Lower lobe of right lung (tissue), 2 donors: Measurements from ENCODE around the gene TPP1. TPM values are rescaled to one million over a fixed set of nuclear protein-coding genes. Genes with fewer than 3 reads are reported as not detected.

Experiments
- ATAC-seq, 2 donors: fragments of 200-7000 bp; cut with Tn5 transposase; one replicate each; pipeline ENCODE4 v1.9.1; 2020 to 2022; ENCODE audit warnings: mild to moderate bottlenecking in 2 of 2, moderate library complexity in 2 of 2
- DNase-seq: peaks from one replicate; pipeline ENCODE4 v3.0.0-alpha.2; 2020
- H3K27ac ChIP-seq: fragments of 200-600 bp; one replicate; pipeline ENCODE4 v1.8.0; 2022
- H3K27me3 ChIP-seq: fragments of 200-600 bp; one replicate; pipeline ENCODE4 v1.8.0; 2022; ENCODE audit warnings: low read depth
- H3K36me3 ChIP-seq: fragments of 200-600 bp; one replicate; pipeline ENCODE4 v1.8.0; 2022; ENCODE audit warnings: mild to moderate bottlenecking
- H3K4me1 ChIP-seq: fragments of 200-600 bp; one replicate; pipeline ENCODE4 v1.8.0; 2022
- H3K4me3 ChIP-seq: fragments of 200-600 bp; one replicate; pipeline ENCODE4 v1.8.0; 2022; ENCODE audit warnings: mild to moderate bottlenecking
- H3K9me3 ChIP-seq: fragments of 200-600 bp; one replicate; pipeline ENCODE4 v1.8.0; 2022
- intact Hi-C: fragments of 100-400 bp; cut with DNase I; formaldehyde crosslinking; loops from one replicate; pipeline ENCODE4 v1.11.0; 2022
- total RNA-seq: library from RNA; stranded (reverse); fragmentation: NEBNext Ultra II Directional; extraction: Animal tissue kit (Norgen Biotek cat#: 25700); gene quantifications from one replicate; pipeline ENCODE4 v1.2.1, GENCODE V29; 2021
- TF ChIP-seq, protein P1 (sequence below): fragments of 200-600 bp; IDR thresholded peaks from one replicate; pipeline ENCODE4 v1.8.0; 2022; ENCODE audit warnings: antibody characterized with exemption, mild to moderate bottlenecking
- donor health status: DM: no; HTN: yes; CAD: no; lungs with severe emphysema.

Gene TPP1
- total RNA-seq, 1 donor from 2014 or later, result 231 TPM

DNA sequence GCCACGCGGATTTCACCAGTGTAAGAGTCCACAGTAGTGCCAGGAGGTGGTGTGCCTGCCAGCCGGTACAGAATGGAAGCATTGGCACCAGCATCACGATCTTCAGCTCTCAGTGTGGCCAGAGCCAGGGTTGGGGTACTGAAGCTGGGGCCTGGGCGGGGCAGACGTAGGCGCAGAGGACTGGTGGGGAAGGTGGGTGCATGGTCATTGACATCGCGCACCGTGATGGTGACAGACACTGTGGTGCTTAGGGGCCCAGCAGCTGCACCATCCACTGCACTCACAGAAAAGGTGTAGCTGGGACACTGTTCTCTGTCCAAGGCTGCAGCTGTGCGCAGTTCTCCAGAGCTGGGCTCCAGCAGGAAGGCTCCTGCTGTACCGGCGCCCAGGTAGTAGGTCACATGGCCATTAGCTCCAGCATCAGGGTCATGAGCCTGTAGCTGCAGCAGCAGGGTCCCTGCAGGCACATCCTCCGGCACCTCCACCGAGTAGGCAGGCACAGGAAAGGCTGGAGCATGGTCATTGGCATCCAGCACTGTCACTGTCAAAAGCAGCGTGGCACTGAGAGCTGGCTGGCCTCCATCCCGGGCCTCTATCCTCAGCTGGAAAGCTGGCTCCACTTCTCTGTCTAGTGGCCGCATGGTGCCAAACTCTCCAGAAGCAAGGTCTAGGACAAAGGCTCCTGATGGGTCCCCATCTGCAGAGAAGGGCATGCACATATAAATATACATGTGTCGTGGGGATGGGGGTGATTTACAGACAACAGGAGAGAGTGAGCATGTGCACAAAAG lies 7.9 kb upstream of the TPP1 start:
- no peaks in the 10 kb centered on the region for H3K9me3 ChIP-seq
- ATAC-seq (no peak), DNase-seq (no peak)
- H3K27me3 ChIP-seq, result no peaks in the 10 kb centered on the region
- no peak overlapping the region for H3K27ac ChIP-seq
- H3K4me1 ChIP-seq, result no peaks in the 10 kb centered on the region
- TF ChIP-seq, protein P1, sequence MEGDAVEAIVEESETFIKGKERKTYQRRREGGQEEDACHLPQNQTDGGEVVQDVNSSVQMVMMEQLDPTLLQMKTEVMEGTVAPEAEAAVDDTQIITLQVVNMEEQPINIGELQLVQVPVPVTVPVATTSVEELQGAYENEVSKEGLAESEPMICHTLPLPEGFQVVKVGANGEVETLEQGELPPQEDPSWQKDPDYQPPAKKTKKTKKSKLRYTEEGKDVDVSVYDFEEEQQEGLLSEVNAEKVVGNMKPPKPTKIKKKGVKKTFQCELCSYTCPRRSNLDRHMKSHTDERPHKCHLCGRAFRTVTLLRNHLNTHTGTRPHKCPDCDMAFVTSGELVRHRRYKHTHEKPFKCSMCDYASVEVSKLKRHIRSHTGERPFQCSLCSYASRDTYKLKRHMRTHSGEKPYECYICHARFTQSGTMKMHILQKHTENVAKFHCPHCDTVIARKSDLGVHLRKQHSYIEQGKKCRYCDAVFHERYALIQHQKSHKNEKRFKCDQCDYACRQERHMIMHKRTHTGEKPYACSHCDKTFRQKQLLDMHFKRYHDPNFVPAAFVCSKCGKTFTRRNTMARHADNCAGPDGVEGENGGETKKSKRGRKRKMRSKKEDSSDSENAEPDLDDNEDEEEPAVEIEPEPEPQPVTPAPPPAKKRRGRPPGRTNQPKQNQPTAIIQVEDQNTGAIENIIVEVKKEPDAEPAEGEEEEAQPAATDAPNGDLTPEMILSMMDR, result no peak
- peaks cover 66% of the 10 kb centered on the region for H3K36me3 ChIP-seq
- intact Hi-C loops, result no loop called here
- no peak overlapping the region for H3K4me3 ChIP-seq

DNA sequence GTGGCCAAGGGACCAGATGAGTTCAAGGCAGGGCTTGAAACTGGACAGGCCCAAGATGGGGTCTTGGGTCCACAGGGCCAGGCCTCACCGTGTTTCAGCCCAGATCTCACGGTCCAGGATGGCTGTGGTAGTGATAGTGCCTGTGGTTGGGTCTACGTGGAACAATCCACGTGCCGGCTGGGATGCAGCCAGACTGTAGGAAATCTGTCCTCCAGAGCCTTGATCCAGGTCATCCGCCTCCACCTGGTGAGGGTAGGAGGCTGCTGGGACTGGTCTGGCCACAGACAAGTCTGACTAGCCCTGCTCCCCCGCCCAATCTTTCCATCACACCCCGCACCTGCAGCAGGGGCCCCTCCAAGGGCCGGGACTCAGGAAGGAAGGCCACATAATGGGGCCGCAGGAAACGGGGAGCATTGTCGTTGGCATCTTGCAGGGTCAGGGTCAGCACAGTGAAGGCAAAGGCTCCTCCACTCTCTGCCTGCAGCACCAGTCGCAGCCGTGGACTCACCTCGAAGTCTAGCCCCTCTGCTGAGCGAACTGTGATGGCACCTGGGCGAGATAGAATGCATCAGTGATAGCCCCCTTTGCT lies 6.7 kb upstream of the TPP1 start:
- TF ChIP-seq, protein P1, result no peak
- no peak for DNase-seq
- H3K36me3 ChIP-seq, result peaks cover 54% of the 10 kb centered on the region
- intact Hi-C loops, result no loop called here
- no peak for ATAC-seq
- no peaks in the 10 kb centered on the region for H3K9me3 ChIP-seq
- H3K4me1 ChIP-seq, result no peaks in the 10 kb centered on the region
- no peak overlapping the region for H3K27ac ChIP-seq
- H3K4me3 ChIP-seq, result no peak overlapping the region
- no peaks in the 10 kb centered on the region for H3K27me3 ChIP-seq

DNA sequence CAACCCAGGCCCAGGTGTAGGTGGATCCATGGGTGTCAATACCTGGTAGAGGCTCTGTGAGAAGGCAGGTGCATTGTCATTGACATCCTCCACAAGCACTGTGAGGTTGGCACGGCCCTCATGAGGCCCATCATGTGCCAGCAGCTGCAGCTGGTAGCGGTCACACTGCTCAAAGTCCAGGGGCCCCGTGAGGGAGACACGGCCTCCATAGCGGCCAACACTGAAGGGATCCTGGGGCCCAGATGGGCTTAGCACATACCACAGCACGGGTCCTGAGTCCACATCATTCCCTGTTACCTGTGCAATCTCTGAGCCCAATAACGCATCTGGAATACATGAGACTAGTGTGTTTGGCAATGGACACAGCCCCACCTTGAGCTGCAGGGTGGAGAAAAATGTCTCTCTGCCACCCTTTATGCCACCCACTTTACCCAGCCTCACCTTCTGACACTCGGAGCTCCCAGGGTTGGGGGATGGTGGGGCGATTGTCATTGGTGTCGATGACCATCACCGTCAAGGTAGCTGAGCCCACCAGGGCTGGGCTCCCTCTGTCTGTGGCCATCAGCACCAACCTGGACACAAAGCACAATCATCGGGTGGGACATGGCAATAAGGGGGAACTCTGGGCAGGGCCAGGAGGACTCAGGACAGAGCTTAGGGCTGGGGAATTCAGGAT lies 6.1 kb upstream of the TPP1 start:
- Histone ChIP-seq H3K4me1 (no peaks in the 10 kb centered on the region), H3K4me3 (no peak overlapping the region), H3K27ac (no peak overlapping the region), H3K27me3 (no peaks in the 10 kb centered on the region), H3K36me3 (peaks cover 48% of the 10 kb centered on the region), H3K9me3 (no peaks in the 10 kb centered on the region)
- TF ChIP-seq, protein P1, result no peak
- intact Hi-C loops, result no loop called here
- ATAC-seq, result no peak
- DNase-seq, result no peak

DNA sequence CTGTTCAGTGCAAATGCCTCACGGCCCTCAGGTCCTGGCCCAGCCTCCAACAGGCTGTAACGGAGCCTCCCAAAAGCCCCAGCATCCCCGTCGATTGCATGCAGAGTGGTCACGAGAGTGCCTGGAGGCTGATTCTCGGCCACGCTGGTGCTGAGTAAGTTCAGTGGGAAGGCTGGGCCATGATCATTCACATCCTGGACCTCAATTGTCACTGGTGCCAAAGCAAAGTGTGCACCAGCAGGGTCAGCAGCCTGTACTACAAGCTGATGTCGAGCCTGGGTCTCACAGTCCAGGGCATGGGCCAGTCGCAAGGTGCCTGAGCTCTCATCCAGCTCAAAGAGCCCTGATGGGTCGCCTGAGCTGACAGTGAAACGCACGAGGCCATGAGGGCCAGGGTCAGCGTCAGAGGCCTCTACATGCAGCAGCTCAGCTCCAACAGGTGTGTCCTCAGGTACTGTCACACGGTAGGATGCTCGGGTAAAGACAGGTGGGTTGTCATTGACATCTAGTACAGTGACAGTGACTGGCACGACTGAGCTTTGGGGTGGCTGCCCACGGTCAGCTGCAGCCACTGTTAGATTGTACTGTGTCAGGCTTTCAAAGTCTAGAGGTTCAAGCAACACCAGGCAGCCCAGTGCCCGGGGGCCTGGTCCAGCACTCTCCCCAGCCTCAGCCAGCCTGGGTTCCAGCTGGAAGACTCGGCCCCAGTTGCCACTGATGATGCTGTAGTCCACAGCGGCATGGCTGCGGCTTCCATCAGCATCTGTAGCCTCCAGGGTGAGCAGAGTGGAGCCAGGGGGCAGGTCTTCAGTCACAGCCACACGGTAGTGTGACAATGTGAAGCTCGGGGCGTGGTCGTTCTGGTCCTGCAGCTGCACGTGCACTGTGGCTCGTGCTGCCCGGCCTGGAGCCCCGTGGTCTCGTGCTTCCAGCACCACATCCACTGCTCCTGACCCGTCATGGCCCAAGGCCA lies 4.5 kb upstream of the TPP1 start:
- H3K36me3 ChIP-seq, result peaks cover 34% of the 10 kb centered on the region

More for the DNA sequence above, 4.5 kb upstream of the TPP1 start:
- TF ChIP-seq, protein P1, result no peak
- no peaks in the 10 kb centered on the region for H3K27me3 ChIP-seq
- no peak for ATAC-seq
- no peaks in the 10 kb centered on the region for H3K9me3 ChIP-seq
- no peak overlapping the region for H3K4me3 ChIP-seq
- no peak overlapping the region for H3K27ac ChIP-seq
- peaks cover 7% of the 10 kb centered on the region for H3K4me1 ChIP-seq
- DNase-seq, result no peak
- intact Hi-C loops, result no loop called here
